Measurements from ENCODE around the gene SMIM45.

SMIM45 gene

GRCh38 chr22:41911001-41911611, 40.8 kb upstream of the SMIM45 start:
- Histone ChIP-seq H3K79me1 (ENCODE audit: insufficient read depth, low read depth, low read length, poor library complexity, severe bottlenecking) (no peaks in the 10 kb centered on the region), H3K4me1 (ENCODE audit: insufficient read depth, low read length) (peaks cover 2% of the 10 kb centered on the region; the same call in 1 of the 2 replicates), H2BK12ac (ENCODE audit: insufficient read length, low read depth, low read length) (no peak overlapping the region), H2BK5ac (ENCODE audit: insufficient read length, low read length) (no peak overlapping the region), H3K23me2 (ENCODE audit: insufficient read length, low read depth, low read length, poor library complexity, severe bottlenecking) (peaks cover 6% of the 10 kb centered on the region), H3K27ac (ENCODE audit: insufficient read length, low read depth, low read length) (no peak overlapping the region), H2AFZ (ENCODE audit: low read length) (no peak overlapping the region), H3K27me3 (ENCODE audit: insufficient read depth, low read length) (peaks cover 46% of the 10 kb centered on the region), H3K23ac (ENCODE audit: insufficient read length, low read depth, low read length) (no peak overlapping the region), H4K20me1 (ENCODE audit: control insufficient read depth, insufficient read depth, insufficient read length) (no peaks in the 10 kb centered on the region), H2BK15ac (ENCODE audit: low read depth, low read length) (no peak overlapping the region), H2AK5ac (ENCODE audit: insufficient read length, low read length) (no peak overlapping the region), H4K8ac (replicated peaks; ENCODE audit: insufficient read length, low read depth, low read length) (no peak overlapping the region), H3T11ph (ENCODE audit: low read length) (no peak overlapping the region), H3K56ac (ENCODE audit: insufficient read length, low read depth, low read length) (no peak overlapping the region), H3K4ac (ENCODE audit: low read depth, low read length) (no peak overlapping the region), H3K9ac (ENCODE audit: extremely low read depth, insufficient read length, low read length) (no peak overlapping the region), H2BK120ac (ENCODE audit: low read depth, low read length, poor library complexity, severe bottlenecking) (no peak overlapping the region), H4K91ac (ENCODE audit: insufficient read length, low read depth, low read length) (no peak overlapping the region), H3K9me3 (ENCODE audit: control insufficient read depth, low read depth, low read length) (no peaks in the 10 kb centered on the region), H2BK20ac (ENCODE audit: low read depth, low read length, poor library complexity, severe bottlenecking) (no peak overlapping the region), H4K5ac (ENCODE audit: insufficient read length, low read depth, low read length) (no peak overlapping the region), H3K79me2 (ENCODE audit: insufficient read depth, low read length) (no peaks in the 10 kb centered on the region), H3K14ac (ENCODE audit: insufficient read depth, low read length) (no peak overlapping the region), H3K4me2 (ENCODE audit: insufficient read depth, insufficient read length, low read length) (peak overlapping the region; percentile 15), H3K18ac (ENCODE audit: insufficient read length, low read depth, low read length) (no peak overlapping the region)
- Mint-ChIP-seq H3K4me3 (peak overlapping the region in 1 of 2 experiments; percentile 71; a peak in 3 of 5 replicates), H3K4me1 (peaks cover 14 to 30% of the 10 kb centered on the region in 2 experiments), H3K27ac (no peak overlapping the region), H3K9me3 (no peaks in the 10 kb centered on the region; a peak in 2 of 5 replicates), H3K27me3 (ENCODE audit: low read depth) (peaks cover 68% of the 10 kb centered on the region), H3K36me3 (ENCODE audit: insufficient read depth in 1 of 3, low read depth in 3 of 3) (peaks cover 5 to 8% (median 6%) of the 10 kb centered on the region in 3 experiments; a peak in 4 of 7 replicates)
- DNase-seq: peak; percentile 39
- TF ChIP-seq CTCF (conservative IDR thresholded peaks at IDR 0.05): no peak
- WGBS (ENCODE audit: extremely low coverage, insufficient read length, low lambda C conversion rate): no CpG with 5 or more reads among the region's 37 CpGs
